Activated naive CD4-positive, alpha-beta T cell treated with Interleukin-2 at 50 U/mL for 16 hours (primary cell): Measurements from ENCODE around the gene ELFN2.

ENCODE experiments used
- DNase-seq: peaks from one replicate; pipeline ENCODE4 v3.0.0-alpha.2; 2020

ELFN2 gene

GRCh38 chr22:37425800-37426705 lies 1.2 kb downstream of the ELFN2 start:
- no peak for DNase-seq

GRCh38 chr22:37425369-37425768 lies 1.9 kb downstream of the ELFN2 start:
- DNase-seq, result no peak

- no peak for DNase-seq
Observed at GRCh38 chr22:37423283-37423682, 4.0 kb downstream of the ELFN2 start.

DNA sequence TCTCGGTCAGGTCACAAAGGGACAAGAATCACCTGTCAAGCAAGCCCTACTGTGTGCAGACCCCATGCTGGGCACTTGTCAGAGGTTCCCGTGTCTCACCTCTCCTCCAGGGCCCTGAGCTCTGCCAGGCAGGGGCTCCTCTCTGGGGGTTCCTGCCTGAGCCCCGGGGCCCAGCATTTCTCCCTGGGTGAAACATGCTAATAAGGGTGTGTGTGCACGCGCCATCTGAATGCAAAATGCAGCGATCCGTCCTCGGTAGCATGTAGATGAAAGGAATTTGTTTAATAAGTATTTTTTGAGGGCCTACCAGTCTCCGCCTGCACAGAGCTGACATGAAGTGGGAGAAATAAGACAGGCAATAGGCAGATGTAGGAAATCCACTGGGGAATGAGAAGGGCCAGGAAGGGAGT lies 5.8 kb downstream of the ELFN2 start:
- DNase-seq, result no peak

DNA sequence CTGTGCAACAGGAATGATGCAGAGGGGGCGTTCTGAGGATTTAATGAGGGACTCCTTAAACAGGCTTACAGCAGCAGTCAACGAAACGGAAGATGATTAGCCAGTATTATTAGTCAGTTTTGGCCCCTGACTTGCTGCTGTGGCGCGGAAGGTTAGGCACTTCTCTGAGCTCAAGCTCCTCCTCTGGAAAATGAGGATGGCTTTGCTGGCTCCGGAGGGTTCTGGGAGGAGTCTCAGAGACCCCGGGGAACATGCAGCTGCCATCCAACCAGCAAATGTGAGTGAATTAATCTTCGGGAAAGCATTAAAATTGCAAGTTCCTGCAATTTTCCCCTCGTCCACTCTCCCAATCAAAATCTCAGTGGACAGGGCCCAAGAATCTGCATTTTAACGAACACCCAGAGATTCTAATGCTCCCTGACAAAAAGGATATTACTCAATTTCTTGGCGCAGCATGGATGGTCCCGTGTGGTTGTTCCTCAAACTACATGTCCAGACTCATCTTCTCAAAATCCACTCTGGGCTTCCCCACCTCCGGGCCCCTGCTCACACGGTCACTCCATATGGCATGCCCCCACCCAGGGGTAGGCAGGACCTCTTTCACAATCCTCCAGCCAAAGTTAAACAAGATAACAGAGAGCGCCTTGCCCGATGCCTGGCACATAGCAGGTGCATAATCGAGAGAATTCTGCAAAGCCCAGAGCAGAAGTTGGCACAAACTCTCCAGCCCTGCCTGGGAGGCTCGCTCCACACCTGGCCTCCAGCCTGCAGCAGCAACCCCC lies 6.4 kb downstream of the ELFN2 start:
- no peak for DNase-seq

- peak; percentile 21 for DNase-seq
Observed at GRCh38 chr22:37419969-37420685, 7.2 kb downstream of the ELFN2 start.

- no peak for DNase-seq
Observed at GRCh38 chr22:37419370-37419968, 7.8 kb downstream of the ELFN2 start.

DNA sequence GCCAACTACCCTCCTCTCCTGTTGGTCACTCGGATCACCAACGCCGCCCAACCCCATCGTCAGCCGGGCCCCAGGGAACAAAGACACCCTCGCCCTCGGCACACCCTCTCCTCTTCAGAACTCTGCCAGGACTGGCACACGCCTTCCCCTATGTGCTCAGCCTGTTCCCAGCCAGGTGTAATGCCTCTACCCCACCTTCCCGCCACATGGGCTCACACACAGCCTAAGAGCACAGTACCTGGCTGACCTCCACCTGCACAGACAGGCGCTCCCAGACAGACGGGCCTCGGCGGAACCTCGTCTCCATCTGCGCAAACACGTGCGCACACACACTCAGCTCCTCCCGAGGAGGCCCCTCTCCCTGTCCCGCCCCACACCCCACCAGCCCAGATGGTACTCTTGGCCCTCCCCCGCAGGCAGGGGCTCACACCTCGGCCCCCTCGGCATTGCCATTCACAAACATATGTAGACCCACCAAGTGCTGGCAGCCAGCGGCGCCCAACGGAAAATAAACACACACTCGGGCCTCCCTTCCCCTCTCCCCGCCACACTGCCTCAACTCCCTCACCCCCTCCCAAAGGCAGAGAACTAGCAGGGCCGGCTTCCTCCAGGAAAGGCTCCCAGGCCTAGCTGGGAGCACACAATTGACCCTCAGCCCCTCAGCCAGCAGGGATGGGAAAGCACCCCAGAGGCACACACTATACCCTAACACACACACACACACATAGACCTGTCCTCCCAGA lies 8.5 kb downstream of the ELFN2 start:
- no peak for DNase-seq

DNA sequence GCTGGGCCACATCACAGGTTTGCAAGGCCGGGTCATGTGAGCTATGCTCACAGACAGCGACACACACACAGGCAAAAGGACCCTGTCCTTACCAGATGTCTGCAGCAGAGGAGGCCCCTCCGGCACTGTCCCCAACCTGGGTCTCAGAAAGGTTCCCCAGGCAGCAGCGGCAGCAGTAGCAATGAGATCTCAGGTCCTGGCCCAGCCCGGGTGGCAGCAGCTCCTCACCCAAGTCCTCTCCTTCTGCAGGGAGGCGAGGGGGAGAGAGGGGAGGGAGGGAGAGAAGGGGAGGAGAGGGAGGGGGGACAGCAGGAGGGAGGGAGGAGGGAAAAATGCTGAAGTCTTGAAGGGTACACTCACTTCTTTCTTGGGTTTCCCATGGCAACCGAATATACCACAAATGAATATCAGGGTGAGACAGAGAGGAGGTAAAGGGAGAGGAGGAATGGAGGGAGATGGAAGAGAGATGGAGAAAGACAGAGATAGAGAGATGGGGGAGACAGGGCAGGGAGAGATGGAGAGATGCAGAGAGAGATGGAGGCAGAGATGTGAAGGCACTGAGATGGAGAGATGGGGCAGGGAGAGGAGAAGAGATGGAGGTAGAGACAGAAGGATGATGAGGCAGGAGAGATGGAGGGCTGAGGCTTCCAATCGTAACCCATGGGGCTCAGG lies 9.5 kb downstream of the ELFN2 start:
- no peak for DNase-seq

DNA sequence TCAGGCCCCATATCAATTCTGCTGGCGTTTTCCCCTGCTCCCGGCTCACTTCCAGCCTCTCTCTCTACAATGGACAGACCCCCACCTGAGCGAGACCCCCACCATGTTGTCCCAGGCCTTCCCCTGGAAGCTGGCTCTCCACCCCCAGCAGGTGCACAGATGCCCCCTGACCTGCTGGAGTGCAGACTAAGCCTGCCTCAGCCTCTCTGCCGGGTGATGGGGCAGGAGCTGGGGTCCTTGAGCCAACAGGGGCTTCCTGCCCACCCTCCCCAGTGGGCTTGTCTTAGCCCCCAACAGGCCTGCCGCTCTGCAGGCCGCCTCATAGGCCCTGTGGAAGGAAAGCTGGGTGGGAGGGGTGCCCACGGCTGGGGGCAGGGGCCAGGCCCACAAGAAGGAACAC lies 10.0 kb downstream of the ELFN2 start:
- DNase-seq, result no peak

GRCh38 chr22:37416827-37417226 lies 10.5 kb downstream of the ELFN2 start:
- peak; percentile 20 for DNase-seq

DNA sequence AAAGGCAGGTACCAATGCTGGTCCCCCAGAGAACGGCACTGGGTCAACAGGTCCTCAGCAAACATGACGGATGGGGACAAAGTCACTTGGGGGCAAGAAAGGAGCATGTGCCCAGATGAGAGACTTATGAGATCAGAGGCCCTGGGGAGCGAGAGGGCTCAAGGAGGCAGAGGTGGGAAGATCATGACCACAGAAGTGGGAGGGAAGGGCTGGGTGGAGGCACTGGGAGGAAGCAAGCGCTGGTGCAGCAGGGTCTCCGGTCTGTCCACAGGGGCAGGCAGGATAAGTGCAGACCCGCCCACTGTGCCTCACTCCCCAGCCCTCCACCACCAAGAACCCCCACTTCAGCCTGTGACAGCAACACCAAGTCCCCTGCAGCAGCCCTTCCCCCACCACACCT lies 10.9 kb downstream of the ELFN2 start:
- no peak for DNase-seq

DNA sequence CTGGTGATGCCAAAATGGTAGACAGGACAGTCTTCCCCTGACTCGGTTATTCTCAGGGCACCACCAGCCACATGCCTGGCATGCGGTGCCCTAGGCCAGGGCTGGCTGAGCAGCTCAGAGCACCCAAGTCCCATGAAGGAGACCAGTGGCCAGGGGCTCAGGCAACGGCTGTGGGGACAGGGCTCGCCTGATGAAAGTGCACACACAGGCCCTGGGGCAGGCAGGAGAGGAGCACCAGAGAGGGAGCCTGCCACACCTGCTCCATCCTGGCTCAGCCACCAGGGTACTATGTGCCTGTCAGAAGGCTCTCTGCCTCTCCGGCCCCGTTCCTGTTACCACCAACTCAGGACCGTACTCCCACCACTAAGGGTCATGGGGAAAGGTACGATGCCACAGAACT lies 12.1 kb downstream of the ELFN2 start:
- DNase-seq, result no peak

DNA sequence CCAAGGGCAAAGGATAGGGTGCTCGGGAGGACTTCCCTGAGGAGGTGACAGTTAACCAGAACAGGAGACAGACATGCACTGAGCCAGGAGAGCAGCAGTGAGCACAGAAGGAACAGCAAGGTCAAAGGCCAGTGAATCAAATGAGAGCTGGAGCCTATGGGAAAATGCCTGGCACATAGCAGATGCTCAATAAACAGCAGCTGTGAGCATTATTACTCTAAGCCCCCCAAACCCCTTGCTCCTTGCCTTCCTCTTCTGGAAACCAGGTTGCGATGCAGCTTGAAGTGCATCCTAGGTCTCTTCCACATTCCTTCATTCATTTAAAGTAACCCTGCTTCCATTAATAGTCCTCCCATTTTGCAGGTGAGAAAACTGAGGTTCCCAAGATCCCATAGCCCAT lies 13.0 kb downstream of the ELFN2 start:
- no peak for DNase-seq

DNA sequence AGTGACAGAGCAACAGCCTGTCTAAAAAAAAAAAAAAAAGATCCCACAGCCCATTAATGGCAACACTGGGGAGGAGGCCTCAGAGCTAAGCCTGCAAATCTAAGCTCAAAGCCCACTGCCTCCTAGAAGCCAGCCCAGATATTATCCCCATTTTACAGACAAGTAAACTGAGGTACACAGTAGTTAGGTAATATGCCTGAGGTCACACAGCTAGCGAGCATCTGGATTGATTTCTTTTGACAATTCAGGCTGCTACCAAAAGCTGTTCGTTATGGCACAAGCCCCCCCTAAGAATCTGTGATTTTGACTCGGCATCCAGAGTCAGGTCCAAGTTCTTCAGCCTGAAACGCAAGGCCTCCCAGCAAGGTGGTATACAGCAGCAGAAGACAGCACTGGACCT lies 13.7 kb downstream of the ELFN2 start:
- no peak for DNase-seq

DNA sequence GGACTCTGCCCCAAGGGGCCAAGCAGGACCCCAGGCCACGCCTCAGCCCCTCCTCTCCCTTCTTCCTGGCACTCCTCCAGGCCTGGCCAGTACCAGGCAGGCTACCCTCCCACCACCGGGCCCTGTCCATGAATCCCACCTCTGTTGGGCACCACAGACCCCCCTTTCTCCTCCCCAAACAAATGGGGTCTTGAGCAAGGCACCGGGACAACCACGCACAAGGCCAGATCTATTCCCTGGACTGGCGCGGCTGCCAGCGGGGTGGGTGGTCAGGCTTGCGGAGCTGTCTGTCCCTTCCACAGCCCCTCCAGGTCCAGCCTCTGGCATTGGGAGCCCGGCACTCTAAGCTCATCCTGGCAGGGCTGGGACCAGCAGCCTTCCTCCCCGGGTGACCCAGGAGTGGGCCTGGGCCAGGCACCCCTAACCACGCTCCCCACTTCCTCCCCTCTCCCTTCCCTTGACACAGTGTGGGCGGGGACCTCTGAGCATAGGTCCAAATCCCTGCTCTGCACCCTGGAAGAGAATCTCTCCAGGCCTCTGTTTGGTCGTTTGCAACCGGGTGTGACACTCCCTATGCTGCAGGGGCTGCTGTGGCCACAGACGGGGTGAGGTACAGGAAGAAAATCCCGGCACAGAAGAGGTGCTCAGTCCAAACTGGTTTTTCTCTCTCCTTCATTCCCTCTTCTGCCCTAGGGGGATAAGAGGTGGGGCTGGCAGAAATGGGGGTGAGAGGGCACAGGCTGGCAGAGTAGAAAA lies 14.6 kb downstream of the ELFN2 start:
- no peak for DNase-seq

DNA sequence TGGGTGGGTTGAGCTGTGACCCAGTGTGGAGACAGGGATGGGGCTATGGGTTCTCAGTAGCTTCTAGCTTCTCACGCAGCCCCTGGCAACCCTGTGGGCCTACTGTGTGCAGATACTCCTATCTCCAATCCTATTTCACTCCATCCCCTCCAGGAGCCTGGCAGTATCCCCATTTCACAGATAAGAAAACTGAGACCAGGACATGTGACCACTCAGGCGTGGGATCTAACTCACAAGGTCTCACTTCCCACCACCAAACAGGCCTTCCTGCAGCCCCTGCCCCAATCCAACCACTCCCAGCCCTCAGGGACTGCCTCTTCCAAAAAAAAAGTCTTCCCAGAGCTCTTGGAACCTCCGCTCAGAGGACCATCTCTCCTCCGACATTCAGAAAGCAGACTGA lies 15.6 kb downstream of the ELFN2 start:
- DNase-seq, result no peak

GRCh38 chr22:37410174-37411055 lies 16.9 kb downstream of the ELFN2 start:
- DNase-seq, result no peak

DNA sequence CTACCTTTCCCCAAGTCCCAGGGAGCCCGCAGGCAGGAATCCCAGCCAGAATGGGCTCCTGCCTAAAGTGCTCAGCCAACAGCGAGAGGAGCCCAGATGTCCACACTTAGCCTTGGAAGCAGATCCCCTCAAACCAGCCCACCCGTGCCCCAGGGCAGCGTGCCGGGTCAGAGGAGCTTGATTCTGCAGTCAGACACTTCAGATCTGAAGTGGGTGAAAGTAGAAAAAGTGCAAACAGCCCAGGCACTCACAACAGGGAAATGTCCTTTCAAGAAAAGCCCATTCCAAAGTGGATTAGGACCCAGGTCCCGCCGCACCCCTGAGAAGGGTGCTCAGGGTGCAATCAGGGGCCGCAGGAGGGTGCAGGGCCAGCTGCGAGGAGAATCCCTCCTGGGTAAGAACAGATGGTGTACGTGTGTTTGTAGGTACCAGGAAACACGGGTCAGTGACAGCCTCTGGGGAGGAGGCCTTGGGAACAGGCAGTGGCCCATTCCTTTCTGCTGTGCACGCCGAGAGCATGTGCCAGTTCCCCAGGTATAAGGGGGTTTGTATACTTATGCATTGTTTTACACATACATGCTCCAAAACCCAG lies 17.7 kb downstream of the ELFN2 start:
- no peak for DNase-seq

GRCh38 chr22:37409031-37409430 lies 18.2 kb downstream of the ELFN2 start:
- no peak for DNase-seq
